GM12865 (cell line): Measurements from ENCODE around the gene NDUFA13.

ENCODE experiments used
- DNase-seq: peaks from one replicate; pipeline ENCODE4 v3.0.0; 2010; ENCODE audit warnings: low read depth
- H3K4me3 ChIP-seq: 2 replicates; pipeline ENCODE4 v1.5.1; 2011; ENCODE audit warnings: mild to moderate bottlenecking, low read depth, low read length, control low read depth
- TF ChIP-seq, protein P1 (sequence below): IDR thresholded peaks from 2 replicates; pipeline ENCODE4 v1.5.1; 2011; ENCODE audit warnings: low read length, control low read depth, low read depth, inconsistent platforms; ENCODE audit not compliant: insufficient read depth; ENCODE audit errors: missing control alignments

NDUFA13 gene

DNA sequence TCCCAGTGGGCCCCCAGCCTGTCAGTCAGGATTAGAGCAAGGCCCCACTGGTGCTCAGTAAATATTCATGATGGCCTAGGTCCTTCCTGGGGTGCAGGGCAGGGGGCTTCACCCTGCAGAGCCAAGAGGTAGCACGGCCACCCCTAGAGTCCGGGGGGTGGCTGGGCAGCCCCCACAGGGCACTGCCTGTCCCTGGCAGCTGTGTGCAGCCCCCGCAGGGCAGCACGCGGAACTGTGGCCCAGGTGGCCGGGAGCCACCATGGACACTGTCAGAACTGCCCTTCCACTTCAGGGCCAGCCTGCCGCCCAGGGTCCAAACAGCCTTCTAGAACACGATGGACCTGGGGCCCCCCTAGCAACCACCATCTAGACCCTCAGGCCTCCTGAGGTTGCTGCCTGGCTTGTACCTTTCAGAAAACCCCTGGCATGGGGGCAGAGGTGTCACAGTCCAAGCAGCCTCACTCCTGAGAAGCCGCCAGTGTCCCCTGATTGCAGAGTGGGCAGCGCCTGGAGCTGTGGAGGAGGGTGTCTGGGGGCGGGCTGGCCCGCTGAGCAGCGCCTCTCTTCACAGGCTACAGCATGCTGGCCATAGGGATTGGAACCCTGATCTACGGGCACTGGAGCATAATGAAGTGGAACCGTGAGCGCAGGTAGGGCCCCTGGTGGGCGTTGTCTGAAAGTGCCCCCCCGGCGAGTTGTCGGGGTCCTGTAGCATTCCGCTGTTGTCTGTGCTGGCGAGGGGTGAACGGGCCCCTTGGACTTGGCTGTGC, 9.8 kb downstream of the NDUFA13 start:
- TF ChIP-seq, protein P1, sequence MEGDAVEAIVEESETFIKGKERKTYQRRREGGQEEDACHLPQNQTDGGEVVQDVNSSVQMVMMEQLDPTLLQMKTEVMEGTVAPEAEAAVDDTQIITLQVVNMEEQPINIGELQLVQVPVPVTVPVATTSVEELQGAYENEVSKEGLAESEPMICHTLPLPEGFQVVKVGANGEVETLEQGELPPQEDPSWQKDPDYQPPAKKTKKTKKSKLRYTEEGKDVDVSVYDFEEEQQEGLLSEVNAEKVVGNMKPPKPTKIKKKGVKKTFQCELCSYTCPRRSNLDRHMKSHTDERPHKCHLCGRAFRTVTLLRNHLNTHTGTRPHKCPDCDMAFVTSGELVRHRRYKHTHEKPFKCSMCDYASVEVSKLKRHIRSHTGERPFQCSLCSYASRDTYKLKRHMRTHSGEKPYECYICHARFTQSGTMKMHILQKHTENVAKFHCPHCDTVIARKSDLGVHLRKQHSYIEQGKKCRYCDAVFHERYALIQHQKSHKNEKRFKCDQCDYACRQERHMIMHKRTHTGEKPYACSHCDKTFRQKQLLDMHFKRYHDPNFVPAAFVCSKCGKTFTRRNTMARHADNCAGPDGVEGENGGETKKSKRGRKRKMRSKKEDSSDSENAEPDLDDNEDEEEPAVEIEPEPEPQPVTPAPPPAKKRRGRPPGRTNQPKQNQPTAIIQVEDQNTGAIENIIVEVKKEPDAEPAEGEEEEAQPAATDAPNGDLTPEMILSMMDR, result no peak
- H3K4me3 ChIP-seq, result no peak overlapping the region
- no peak for DNase-seq

DNA sequence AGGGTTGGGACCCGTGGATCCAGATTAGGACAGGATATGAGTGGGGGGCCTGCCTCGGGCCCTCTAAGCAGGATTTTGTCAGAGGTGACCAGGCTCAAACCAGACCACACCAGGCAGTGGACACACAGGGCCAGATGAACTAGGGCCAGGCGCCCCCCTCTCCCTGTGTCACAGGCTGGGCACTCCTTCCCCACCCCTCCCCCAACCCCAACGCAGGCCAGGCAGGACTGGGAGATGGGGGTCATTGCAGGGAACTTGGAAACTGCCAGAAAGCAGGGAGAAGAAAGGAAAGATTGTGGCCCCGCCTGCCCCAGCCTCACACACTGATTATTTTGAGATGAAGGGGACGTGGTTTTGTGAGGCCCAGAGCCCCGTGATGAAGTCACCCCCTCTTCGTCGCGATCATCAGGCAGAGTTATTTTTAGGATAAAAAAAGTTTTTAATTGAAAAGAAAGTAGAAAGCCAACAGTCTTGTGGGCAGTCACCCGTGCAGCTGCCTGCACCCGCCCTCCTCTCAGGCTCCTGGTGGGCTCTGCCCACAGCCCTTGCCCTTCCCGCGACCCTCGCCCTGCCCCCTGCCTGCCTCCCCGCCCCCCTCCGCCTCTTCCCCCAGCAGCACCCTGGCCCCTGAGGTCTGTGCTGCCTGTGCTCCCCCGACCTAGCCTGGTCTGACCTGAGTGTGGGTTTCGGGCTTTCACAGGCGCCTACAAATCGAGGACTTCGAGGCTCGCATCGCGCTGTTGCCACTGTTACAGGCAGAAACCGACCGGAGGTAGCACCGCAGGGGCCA, 10.8 kb downstream of the NDUFA13 start:
- TF ChIP-seq, protein P1, result no peak
- H3K4me3 ChIP-seq, result no peak overlapping the region
- no peak for DNase-seq

GRCh38 chr19:19527371-19527656, 11.3 kb downstream of the NDUFA13 start:
- no peak for DNase-seq
- H3K4me3 ChIP-seq, result no peak overlapping the region
- TF ChIP-seq, protein P1, result no peak

- no peak overlapping the region for H3K4me3 ChIP-seq
- TF ChIP-seq, protein P1, result no peak
- no peak for DNase-seq
Measured at GRCh38 chr19:19527674-19528625, 11.9 kb downstream of the NDUFA13 start.

GRCh38 chr19:19528721-19529490, 12.9 kb downstream of the NDUFA13 start, which contains the start of gene YJEFN3:
TSS of gene YJEFN3 (plus strand) at chr19:19528911. CDS start at chr19:19528933, 22 bp downstream.
- H3K4me3 ChIP-seq, result no peak within 1 kb of the TSS
- TF ChIP-seq, protein P1, result no peak
- DNase-seq, result no peak
